HCT116 (cell line): Measurements from ENCODE around the gene DNAJC16. TPM values are rescaled to one million over a fixed set of nuclear protein-coding genes. Genes with fewer than 3 reads are reported as not detected.

Experiments
- ATAC-seq: fragments of 200-7000 bp; cut with Tn5 transposase; 2 replicates; pipeline ENCODE4 v1.9.1; 2020; ENCODE audit warnings: mild to moderate bottlenecking, moderate library complexity
- BruUV-seq: library from RNA; stranded (reverse); fragments of 400-500 nt; replicated peaks from 2 replicates; lab custom pipeline; 2021; lab: Mats Ljungman, UMichigan
- CTCF ChIA-PET: fragments of 300-600 bp; sonication (Branson Sonifier 250); formaldehyde crosslinking; loops from one replicate; lab custom pipeline; 2021; ENCODE audit warnings: antibody characterized with exemption; lab: Charles Lee
- POLR2A ChIA-PET: fragments of 300-600, 350-600 bp; sonication (Branson Sonifier 250); formaldehyde crosslinking; loops from one replicate; lab custom pipeline; 2021; ENCODE audit warnings: antibody characterized with exemption; lab: Charles Lee
- RAD21 ChIA-PET, 2 experiments: fragments of 300-600 bp; sonication (Branson Sonifier 250); formaldehyde crosslinking; loops; one replicate each; lab custom pipeline; 2023; ENCODE audit warnings: low total read pairs in 2 of 2; ENCODE audit not compliant: uncharacterized antibody in 2 of 2, unreplicated experiment in 2 of 2, low non-redundant PET in 1 of 2; lab: Charles Lee
- DNase-seq: peaks from one replicate; pipeline ENCODE4 v3.0.0-alpha.2; 2010; ENCODE audit warnings: low read depth, low spot score
- H2AFZ ChIP-seq: fragments of 200-600 bp; shearing (Covaris generic), sonication (generic); 2 replicates; pipeline ENCODE4 v1.6.1; 2017; ENCODE audit warnings: low read depth, mixed run types, mixed read lengths, antibody characterized with exemption, low read length; ENCODE audit not compliant: poor library complexity, severe bottlenecking
- H3K27ac ChIP-seq: 2 replicates; pipeline ENCODE4 v1.5.1; 2012; ENCODE audit warnings: low read depth, low read length
- H3K27me3 ChIP-seq: fragments of 200-600 bp; sonication (generic); 2 replicates; pipeline ENCODE4 v1.6.1; 2016; ENCODE audit warnings: mixed run types, low read length, mixed read lengths; ENCODE audit not compliant: insufficient read depth
- H3K36me3 ChIP-seq, 2 experiments: fragments of 200-500 bp in 1 of 2; fragments of 200-600 bp in 1 of 2; sonication (Bioruptor generic) in 1 of 2; sonication (generic) in 1 of 2; 2 replicates each; pipeline versions ENCODE4 v1.5.1 to v1.6.1; 2014 to 2016; ENCODE audit warnings: low read length in 2 of 2, inconsistent platforms in 1 of 2, mixed read lengths in 1 of 2, mixed run types in 1 of 2; ENCODE audit not compliant: insufficient read depth in 2 of 2, control insufficient read depth in 1 of 2
- H3K4me1 ChIP-seq, 2 experiments: fragments of 200-600 bp in 1 of 2; sonication (generic) in 1 of 2; 2 replicates each; pipeline versions ENCODE4 v1.5.1 to v1.6.1; 2012 to 2017; ENCODE audit warnings: low read length in 2 of 2, inconsistent platforms in 1 of 2, mild to moderate bottlenecking in 1 of 2, mixed read lengths in 1 of 2, mixed run types in 1 of 2, moderate library complexity in 1 of 2; ENCODE audit not compliant: insufficient read depth in 2 of 2, control insufficient read depth in 1 of 2
- H3K4me2 ChIP-seq: fragments of 200-600 bp; sonication (generic); 2 replicates; pipeline ENCODE4 v1.6.1; 2017; ENCODE audit warnings: mixed run types, low read length, mixed read lengths
- H3K4me3 ChIP-seq, 2 experiments: fragments of 200-600 bp in 1 of 2; sonication (generic) in 1 of 2; replicated peaks in 1 of 2; 2 replicates each; pipeline ENCODE4 v1.5.1; 2011 to 2016; ENCODE audit warnings: low read length in 2 of 2, control low read depth in 1 of 2, low read depth in 1 of 2, mild to moderate bottlenecking in 1 of 2, mixed read lengths in 1 of 2, mixed run types in 1 of 2
- H3K79me2 ChIP-seq: fragments of 200-600 bp; sonication (generic); 2 replicates; pipeline ENCODE4 v1.6.1; 2017; ENCODE audit warnings: mild to moderate bottlenecking, mixed run types, low read length, moderate library complexity, mixed read lengths; ENCODE audit not compliant: insufficient read depth
- H3K9ac ChIP-seq: fragments of 200-600 bp; sonication (generic); 2 replicates; pipeline ENCODE4 v1.6.1; 2016; ENCODE audit warnings: low read length, mixed read lengths
- H3K9me2 ChIP-seq: fragments of 200-600 bp; sonication (generic), shearing (Covaris generic); 2 replicates; pipeline ENCODE4 v1.6.1; 2017; ENCODE audit warnings: mixed run types, mild to moderate bottlenecking, moderate library complexity; ENCODE audit not compliant: insufficient read depth
- H3K9me3 ChIP-seq, 2 experiments: fragments of 200-500 bp in 1 of 2; fragments of 200-600 bp in 1 of 2; sonication (Bioruptor generic) in 1 of 2; sonication (generic) in 1 of 2; 2 replicates each; pipeline ENCODE4 v1.6.1; 2014 to 2017; ENCODE audit warnings: low read length in 2 of 2, mixed read lengths in 2 of 2, inconsistent platforms in 1 of 2, low read depth in 1 of 2, mild to moderate bottlenecking in 1 of 2, mixed run types in 1 of 2, moderate library complexity in 1 of 2; ENCODE audit not compliant: control insufficient read depth in 1 of 2, insufficient read depth in 1 of 2
- H4K20me1 ChIP-seq: fragments of 200-600 bp; sonication (generic), shearing (Covaris generic); 2 replicates; pipeline ENCODE4 v1.6.1; 2017; ENCODE audit warnings: mixed run types, mild to moderate bottlenecking, moderate library complexity; ENCODE audit not compliant: insufficient read depth
- JUND ChIP-seq: IDR thresholded peaks from 2 replicates; pipeline ENCODE4 v1.6.1; 2012
- POLR2A ChIP-seq: IDR thresholded peaks from 2 replicates; pipeline ENCODE4 v1.7.0; 2011; ENCODE audit warnings: borderline replicate concordance; ENCODE audit not compliant: insufficient read depth, insufficient read length; ENCODE audit errors: extremely low read depth
- POLR2AphosphoS5 ChIP-seq: IDR thresholded peaks from 2 replicates; pipeline ENCODE4 v1.6.1; 2011; ENCODE audit warnings: mild to moderate bottlenecking, low read depth, low read length, moderate library complexity
- RAD21 ChIP-seq: IDR thresholded peaks from 2 replicates; pipeline ENCODE4 v1.6.1; 2012; ENCODE audit warnings: low read depth, mild to moderate bottlenecking
- intact Hi-C: fragments of 100-400 bp; cut with micrococcal nuclease; formaldehyde crosslinking; loops from 2 replicates; pipeline ENCODE4 v1.10.0; 2022
- total RNA-seq: library from RNA; stranded (reverse); gene quantifications from one replicate; pipeline ENCODE4 v1.2.1, GENCODE V29; 2021; ENCODE audit not compliant: unreplicated experiment
- TF ChIP-seq, protein P1 (sequence below): IDR thresholded peaks from 2 replicates; pipeline ENCODE4 v1.6.1; 2011; ENCODE audit warnings: mild to moderate bottlenecking, low read length, moderate library complexity; ENCODE audit not compliant: insufficient replicate concordance; ENCODE audit errors: extremely low read depth
- TF ChIP-seq, protein P2 (sequence below), 3 experiments: fragments of 200-600 bp in 1 of 3; sonication (generic) in 1 of 3; IDR thresholded peaks in 2 of 3; conservative IDR thresholded peaks in 1 of 3; 2 replicates each; pipeline ENCODE4 v1.5.1; 2012 to 2017; ENCODE audit warnings: low read depth in 2 of 3, low read length in 2 of 3, antibody characterized with exemption in 1 of 3, borderline replicate concordance in 1 of 3, control low read depth in 1 of 3, mild to moderate bottlenecking in 1 of 3, mixed read lengths in 1 of 3, mixed run types in 1 of 3, moderate library complexity in 1 of 3; ENCODE audit not compliant: insufficient read depth in 1 of 3

The DNAJC16 gene
- total RNA-seq, 1 experiment from 2014 or later, result 20.6 TPM

DNA sequence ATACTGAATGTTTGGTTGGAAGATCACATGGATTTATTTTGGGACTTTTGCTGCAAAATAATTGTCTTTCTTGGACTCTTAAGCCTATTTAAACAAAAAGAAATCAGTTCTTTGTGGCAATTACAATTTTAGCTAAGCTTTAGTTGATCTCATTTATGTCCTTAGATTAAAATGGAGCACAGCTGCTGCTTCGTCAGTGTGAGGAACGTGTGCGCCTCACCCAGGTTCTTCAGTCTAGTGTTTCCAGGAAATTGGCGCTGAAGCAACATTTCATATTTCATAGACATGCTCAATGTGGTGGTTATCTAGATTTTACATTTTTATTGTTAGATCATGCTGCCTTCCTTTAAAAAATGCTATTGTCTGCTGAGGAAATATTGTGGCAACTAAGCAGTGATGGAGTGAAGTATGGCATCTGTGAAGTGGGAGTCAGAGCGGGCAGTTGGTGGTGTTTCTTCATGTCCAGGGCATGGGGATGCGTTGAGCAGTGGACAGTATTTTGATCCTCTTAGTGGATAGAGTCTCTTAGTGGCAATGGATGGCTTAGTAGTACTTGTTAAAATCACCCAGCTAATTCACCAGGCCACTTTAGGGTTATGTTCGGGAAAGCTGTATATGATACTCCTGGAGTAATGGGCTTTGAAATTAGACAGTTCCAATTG, 96.2 kb downstream of the DNAJC16 start:
- DNase-seq (no peak), ATAC-seq (no peak)
- no peak overlapping the region for H3K4me3 ChIP-seq
- peaks cover 9 to 22% of the 10 kb centered on the region in 2 experiments; a peak in 3 of 4 replicates for H3K36me3 ChIP-seq
- no TSS peak for BruUV-seq
- peaks cover 2 to 24% of the 10 kb centered on the region in 2 experiments; a peak in 2 of 4 replicates for H3K4me1 ChIP-seq
- no peaks in the 10 kb centered on the region for H3K27me3 ChIP-seq
- H3K9ac ChIP-seq, result no peak overlapping the region
- intact Hi-C loops, result no loop called here
- H3K27ac ChIP-seq, result no peak overlapping the region
- H3K79me2 ChIP-seq, result peaks cover 100% of the 10 kb centered on the region
- no peak for TF ChIP-seq JUND
- TF ChIP-seq POLR2AphosphoS5, result no peak
- TF ChIP-seq, protein P1, sequence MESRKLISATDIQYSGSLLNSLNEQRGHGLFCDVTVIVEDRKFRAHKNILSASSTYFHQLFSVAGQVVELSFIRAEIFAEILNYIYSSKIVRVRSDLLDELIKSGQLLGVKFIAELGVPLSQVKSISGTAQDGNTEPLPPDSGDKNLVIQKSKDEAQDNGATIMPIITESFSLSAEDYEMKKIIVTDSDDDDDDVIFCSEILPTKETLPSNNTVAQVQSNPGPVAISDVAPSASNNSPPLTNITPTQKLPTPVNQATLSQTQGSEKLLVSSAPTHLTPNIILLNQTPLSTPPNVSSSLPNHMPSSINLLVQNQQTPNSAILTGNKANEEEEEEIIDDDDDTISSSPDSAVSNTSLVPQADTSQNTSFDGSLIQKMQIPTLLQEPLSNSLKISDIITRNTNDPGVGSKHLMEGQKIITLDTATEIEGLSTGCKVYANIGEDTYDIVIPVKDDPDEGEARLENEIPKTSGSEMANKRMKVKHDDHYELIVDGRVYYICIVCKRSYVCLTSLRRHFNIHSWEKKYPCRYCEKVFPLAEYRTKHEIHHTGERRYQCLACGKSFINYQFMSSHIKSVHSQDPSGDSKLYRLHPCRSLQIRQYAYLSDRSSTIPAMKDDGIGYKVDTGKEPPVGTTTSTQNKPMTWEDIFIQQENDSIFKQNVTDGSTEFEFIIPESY, result no peak
- no peak for TF ChIP-seq RAD21
- H3K9me3 ChIP-seq, result no peaks in the 10 kb centered on the region
- POLR2A ChIA-PET, result no interaction called here
- H4K20me1 ChIP-seq, result peaks cover 8% of the 10 kb centered on the region; the same call in 1 of the 2 replicates
- H2AFZ ChIP-seq, result no peak overlapping the region
- no peak overlapping the region for H3K4me2 ChIP-seq
- CTCF ChIA-PET, result no interaction called here
- no peaks in the 10 kb centered on the region for H3K9me2 ChIP-seq
- RAD21 ChIA-PET, result no interaction called here

DNA sequence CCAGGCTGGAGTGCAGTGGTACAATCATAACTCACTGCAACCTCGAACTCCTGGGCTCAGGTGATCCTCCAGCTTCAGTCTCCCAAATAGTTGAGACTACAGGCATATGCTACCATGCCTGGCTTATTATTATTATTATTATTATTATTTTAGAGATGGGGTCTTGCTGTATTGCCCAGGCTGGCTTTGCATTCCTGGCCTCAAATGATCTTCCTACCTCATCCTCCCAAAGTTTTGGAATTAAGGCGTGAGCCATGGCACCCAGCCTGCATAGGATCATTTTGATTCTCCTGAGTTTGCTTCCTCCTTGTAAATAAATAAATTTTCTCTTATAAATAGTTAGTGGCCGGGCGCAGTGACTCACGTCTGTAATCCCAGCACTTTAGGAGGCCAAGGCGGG, 96.8 kb downstream of the DNAJC16 start:
- no peak overlapping the region for H3K27ac ChIP-seq
- no peaks in the 10 kb centered on the region for H3K9me2 ChIP-seq
- H3K4me1 ChIP-seq, result peaks cover 2 to 21% of the 10 kb centered on the region in 2 experiments; a peak in 2 of 4 replicates
- ChIA-PET POLR2A (no interaction called here), CTCF (no interaction called here), RAD21 (no interaction called here)
- H3K36me3 ChIP-seq, result peaks cover 12 to 28% of the 10 kb centered on the region in 2 experiments; a peak in 3 of 4 replicates
- ATAC-seq, result no peak
- no peak for TF ChIP-seq POLR2A
- TF ChIP-seq, protein P2, sequence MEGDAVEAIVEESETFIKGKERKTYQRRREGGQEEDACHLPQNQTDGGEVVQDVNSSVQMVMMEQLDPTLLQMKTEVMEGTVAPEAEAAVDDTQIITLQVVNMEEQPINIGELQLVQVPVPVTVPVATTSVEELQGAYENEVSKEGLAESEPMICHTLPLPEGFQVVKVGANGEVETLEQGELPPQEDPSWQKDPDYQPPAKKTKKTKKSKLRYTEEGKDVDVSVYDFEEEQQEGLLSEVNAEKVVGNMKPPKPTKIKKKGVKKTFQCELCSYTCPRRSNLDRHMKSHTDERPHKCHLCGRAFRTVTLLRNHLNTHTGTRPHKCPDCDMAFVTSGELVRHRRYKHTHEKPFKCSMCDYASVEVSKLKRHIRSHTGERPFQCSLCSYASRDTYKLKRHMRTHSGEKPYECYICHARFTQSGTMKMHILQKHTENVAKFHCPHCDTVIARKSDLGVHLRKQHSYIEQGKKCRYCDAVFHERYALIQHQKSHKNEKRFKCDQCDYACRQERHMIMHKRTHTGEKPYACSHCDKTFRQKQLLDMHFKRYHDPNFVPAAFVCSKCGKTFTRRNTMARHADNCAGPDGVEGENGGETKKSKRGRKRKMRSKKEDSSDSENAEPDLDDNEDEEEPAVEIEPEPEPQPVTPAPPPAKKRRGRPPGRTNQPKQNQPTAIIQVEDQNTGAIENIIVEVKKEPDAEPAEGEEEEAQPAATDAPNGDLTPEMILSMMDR (IDR thresholded peaks at IDR 0.05 in 2 of 3, conservative IDR thresholded peaks at IDR 0.05 in 1 of 3; ENCODE audit: borderline replicate concordance in 1 of 3, insufficient read depth in 1 of 3, low read depth in 2 of 3, low read length in 2 of 3), result no peak
- H3K9ac ChIP-seq, result no peak overlapping the region
- H3K4me3 ChIP-seq, result no peak overlapping the region
- no peaks in the 10 kb centered on the region for H3K9me3 ChIP-seq
- H2AFZ ChIP-seq, result no peak overlapping the region
- BruUV-seq, result no TSS peak
- peaks cover 8% of the 10 kb centered on the region; the same call in 1 of the 2 replicates for H4K20me1 ChIP-seq
- no peak for DNase-seq
- H3K4me2 ChIP-seq, result no peak overlapping the region
- intact Hi-C loops, result no loop called here
- peaks cover 100% of the 10 kb centered on the region for H3K79me2 ChIP-seq
- no peaks in the 10 kb centered on the region for H3K27me3 ChIP-seq
